ENCODE data around the gene EIF4ENIF1. TPM values are rescaled to one million over a fixed set of nuclear protein-coding genes. Genes with fewer than 3 reads are reported as not detected.
A peak's percentile ranks its signal among the peaks of the same experiment; 100 is the strongest.
"Not testable (repeated sequence)": the region's sequence is repeated elsewhere in the genome, so short reads cannot be mapped to it uniquely, and the experiment has no call there.

Gene EIF4ENIF1
- total RNA-seq, 6 donors from 2014 or later, result 15.5 to 25.2 (median 23.3) TPM

- no peak for DNase-seq
- Histone ChIP-seq H3K27me3 (no peaks in the 10 kb centered on the region), H3K27ac (peak overlapping the region in 2 of 4 donors; percentile 8 to 40), H3K36me3 (no peaks in the 10 kb centered on the region), H3K4me3 (no peak overlapping the region), H3K9me3 (no peaks in the 10 kb centered on the region), H3K4me1 (peaks cover 0 to 10% (median 7%) of the 10 kb centered on the region in 4 donors)
- 52 to 57% methylated on average over 3 of the region's 3 CpGs for WGBS, 2 donors
- ATAC-seq (ENCODE audit: low FRiP score in 2 of 2), result no peak
- TF ChIP-seq EP300 (IDR thresholded peaks at IDR 0.05) (no peak), CTCF (IDR thresholded peaks at IDR 0.05) (no peak), POLR2A (IDR thresholded peaks at IDR 0.05) (no peak)
Observed at GRCh38 chr22:31530823-31531195, 41.2 kb upstream of the EIF4ENIF1 start.

- Histone ChIP-seq H3K4me1 (peaks cover 0 to 9% (median 6%) of the 10 kb centered on the region in 4 donors), H3K36me3 (no peaks in the 10 kb centered on the region), H3K27ac (no peak overlapping the region), H3K4me3 (no peak overlapping the region), H3K9me3 (no peaks in the 10 kb centered on the region), H3K27me3 (no peaks in the 10 kb centered on the region)
- TF ChIP-seq CTCF (IDR thresholded peaks at IDR 0.05) (no peak), EP300 (IDR thresholded peaks at IDR 0.05) (no peak), POLR2AphosphoS5 (IDR thresholded peaks at IDR 0.05) (no peak), POLR2A (IDR thresholded peaks at IDR 0.05) (no peak)
- WGBS, 2 donors, result 85 to 86% methylated on average over 7 of the region's 7 CpGs
- DNase-seq (no peak), ATAC-seq (ENCODE audit: low FRiP score in 2 of 2) (no peak)
Observed at GRCh38 chr22:31526270-31526669, 36.6 kb upstream of the EIF4ENIF1 start.

GRCh38 chr22:31524132-31524531 lies 34.5 kb upstream of the EIF4ENIF1 start:
- not testable (repeated sequence) for H3K9me3 ChIP-seq; DNase-seq; H3K4me1 ChIP-seq; ATAC-seq (ENCODE audit: low FRiP score in 2 of 2); H3K27me3 ChIP-seq; H3K36me3 ChIP-seq; H3K4me3 ChIP-seq; H3K27ac ChIP-seq
- 89 to 95% methylated on average over 5 of the region's 5 CpGs for WGBS, 2 donors

GRCh38 chr22:31520051-31520450 lies 30.4 kb upstream of the EIF4ENIF1 start:
- Histone ChIP-seq H3K36me3 (no peaks in the 10 kb centered on the region), H3K27me3 (no peaks in the 10 kb centered on the region), H3K4me1 (no peaks in the 10 kb centered on the region), H3K9me3 (no peaks in the 10 kb centered on the region), H3K27ac (no peak overlapping the region), H3K4me3 (no peak overlapping the region)
- DNase-seq, result no peak
- TF ChIP-seq POLR2A (IDR thresholded peaks at IDR 0.05) (no peak), EP300 (IDR thresholded peaks at IDR 0.05) (no peak), POLR2AphosphoS5 (IDR thresholded peaks at IDR 0.05) (no peak), CTCF (IDR thresholded peaks at IDR 0.05) (no peak)
- 81 to 90% methylated on average over 4 of the region's 4 CpGs for WGBS, 2 donors
- no peak for ATAC-seq (ENCODE audit: low FRiP score in 2 of 2)

- Histone ChIP-seq H3K27me3 (no peaks in the 10 kb centered on the region), H3K4me1 (no peaks in the 10 kb centered on the region), H3K9me3 (no peaks in the 10 kb centered on the region), H3K4me3 (no peak overlapping the region), H3K27ac (peak overlapping the region in 1 of 4 donors; percentile 35), H3K36me3 (peaks cover 0 to 2% (median 0%) of the 10 kb centered on the region in 4 donors)
- WGBS, 2 donors, result 71 to 79% methylated on average over 6 of the region's 6 CpGs
- TF ChIP-seq POLR2AphosphoS5 (IDR thresholded peaks at IDR 0.05) (no peak), POLR2A (IDR thresholded peaks at IDR 0.05) (no peak), CTCF (IDR thresholded peaks at IDR 0.05) (no peak), EP300 (IDR thresholded peaks at IDR 0.05) (no peak)
- ATAC-seq (ENCODE audit: low FRiP score in 2 of 2) (no peak), DNase-seq (no peak)
Observed at GRCh38 chr22:31509061-31509762, 19.6 kb upstream of the EIF4ENIF1 start.

Measured in upper lobe of left lung (tissue), 6 donors.